Measurements from ENCODE around the gene ZBTB1.

DNA sequence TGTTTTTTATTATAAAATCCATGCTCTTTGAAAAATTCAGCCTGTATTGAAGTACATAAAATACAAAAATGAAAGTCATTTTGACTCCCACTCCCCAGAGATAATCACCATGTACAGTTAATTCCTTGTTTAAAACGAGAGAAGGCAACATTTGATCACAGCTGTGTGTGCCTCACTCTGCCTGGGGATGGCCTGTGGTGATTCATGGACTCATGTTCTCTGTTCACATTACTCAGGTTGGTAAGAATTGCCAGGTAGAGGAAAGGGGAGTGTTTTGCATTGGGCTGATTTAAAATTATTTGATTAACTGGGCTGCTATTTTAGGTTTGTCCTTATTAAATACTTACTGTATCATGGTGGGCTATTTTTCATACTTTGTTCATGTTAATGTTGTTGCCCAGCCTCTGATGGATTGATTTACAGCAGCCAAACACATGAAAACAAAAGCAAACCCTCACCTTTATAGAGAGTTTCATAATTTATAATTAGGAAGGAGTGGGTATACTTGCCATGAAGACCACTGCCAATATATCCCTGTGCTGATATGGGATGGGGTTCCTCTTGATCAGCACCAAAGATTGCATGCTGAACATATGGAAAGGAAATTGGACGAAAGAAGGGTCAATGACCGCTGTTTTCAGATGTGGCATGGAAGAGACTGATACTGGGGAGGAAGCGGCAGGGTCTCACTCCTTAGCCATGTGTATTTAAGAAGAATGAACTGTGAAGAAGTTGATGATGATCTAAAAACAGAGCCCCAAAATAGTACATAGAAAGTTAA is 3.0 kb downstream of the ZBTB1 start:
- no peak for TF ChIP-seq EP300 (conservative IDR thresholded peaks at IDR 0.05; ENCODE audit: poor library complexity, severe bottlenecking)
- TF ChIP-seq, protein P1, sequence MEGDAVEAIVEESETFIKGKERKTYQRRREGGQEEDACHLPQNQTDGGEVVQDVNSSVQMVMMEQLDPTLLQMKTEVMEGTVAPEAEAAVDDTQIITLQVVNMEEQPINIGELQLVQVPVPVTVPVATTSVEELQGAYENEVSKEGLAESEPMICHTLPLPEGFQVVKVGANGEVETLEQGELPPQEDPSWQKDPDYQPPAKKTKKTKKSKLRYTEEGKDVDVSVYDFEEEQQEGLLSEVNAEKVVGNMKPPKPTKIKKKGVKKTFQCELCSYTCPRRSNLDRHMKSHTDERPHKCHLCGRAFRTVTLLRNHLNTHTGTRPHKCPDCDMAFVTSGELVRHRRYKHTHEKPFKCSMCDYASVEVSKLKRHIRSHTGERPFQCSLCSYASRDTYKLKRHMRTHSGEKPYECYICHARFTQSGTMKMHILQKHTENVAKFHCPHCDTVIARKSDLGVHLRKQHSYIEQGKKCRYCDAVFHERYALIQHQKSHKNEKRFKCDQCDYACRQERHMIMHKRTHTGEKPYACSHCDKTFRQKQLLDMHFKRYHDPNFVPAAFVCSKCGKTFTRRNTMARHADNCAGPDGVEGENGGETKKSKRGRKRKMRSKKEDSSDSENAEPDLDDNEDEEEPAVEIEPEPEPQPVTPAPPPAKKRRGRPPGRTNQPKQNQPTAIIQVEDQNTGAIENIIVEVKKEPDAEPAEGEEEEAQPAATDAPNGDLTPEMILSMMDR (IDR thresholded peaks at IDR 0.05; ENCODE audit: poor library complexity, severe bottlenecking): no peak
- TF ChIP-seq POLR2AphosphoS5 (IDR thresholded peaks at IDR 0.05): no peak
- no peak for TF ChIP-seq TAF1 (IDR thresholded peaks at IDR 0.05; ENCODE audit: low read depth)
- no peak for TF ChIP-seq EZH2 (IDR thresholded peaks at IDR 0.05; ENCODE audit: borderline replicate concordance, insufficient read depth, low read length, poor library complexity, severe bottlenecking)
- TF ChIP-seq RAD21 (conservative IDR thresholded peaks at IDR 0.05): no peak
- no peak for TF ChIP-seq REST (IDR thresholded peaks at IDR 0.05; ENCODE audit: borderline replicate concordance)
- TF ChIP-seq MXI1 (conservative IDR thresholded peaks at IDR 0.05; ENCODE audit: poor library complexity, severe bottlenecking): no peak
- no peak for TF ChIP-seq SMC3 (conservative IDR thresholded peaks at IDR 0.05; ENCODE audit: poor library complexity)
